HG03442 (cell line): ENCODE data around the gene ABTB1.
A peak's percentile ranks its signal among the peaks of the same experiment; 100 is the strongest.

Experiments
- ATAC-seq: cut with Tn5 transposase; IDR thresholded peaks from one replicate; pipeline ENCODE4 v1.9.1; 2021; ENCODE audit warnings: mild to moderate bottlenecking, moderate library complexity; ENCODE audit not compliant: unreplicated experiment

Gene ABTB1

DNA sequence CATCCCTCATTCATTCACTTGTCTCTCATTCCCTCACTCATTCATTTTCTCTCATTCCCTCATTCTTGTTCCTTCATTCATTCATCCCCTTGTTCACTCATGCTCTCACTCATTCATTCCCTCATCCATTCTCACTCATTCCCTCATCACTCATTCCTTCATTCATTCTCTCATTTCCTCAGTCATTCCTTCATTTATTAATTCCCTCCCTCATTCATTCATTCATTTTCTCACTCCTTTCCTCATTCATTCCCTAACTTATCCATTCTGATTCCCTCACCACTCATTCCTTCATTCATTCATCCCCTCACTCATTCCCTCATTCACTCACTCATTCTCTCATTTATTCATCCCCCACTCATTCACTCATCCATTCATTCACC, 13.8 kb downstream of the ABTB1 start:
- no peak for ATAC-seq

- no peak for ATAC-seq
These were observed 14.5 kb downstream of the ABTB1 start for GRCh38 chr3:127687228-127687737.

- no peak for ATAC-seq
These were observed 15.3 kb downstream of the ABTB1 start for GRCh38 chr3:127688022-127688415.

- no peak for ATAC-seq
These were observed 15.9 kb downstream of the ABTB1 start for GRCh38 chr3:127688416-127689265.

GRCh38 chr3:127689266-127689860, 16.6 kb downstream of the ABTB1 start:
- no peak for ATAC-seq

DNA sequence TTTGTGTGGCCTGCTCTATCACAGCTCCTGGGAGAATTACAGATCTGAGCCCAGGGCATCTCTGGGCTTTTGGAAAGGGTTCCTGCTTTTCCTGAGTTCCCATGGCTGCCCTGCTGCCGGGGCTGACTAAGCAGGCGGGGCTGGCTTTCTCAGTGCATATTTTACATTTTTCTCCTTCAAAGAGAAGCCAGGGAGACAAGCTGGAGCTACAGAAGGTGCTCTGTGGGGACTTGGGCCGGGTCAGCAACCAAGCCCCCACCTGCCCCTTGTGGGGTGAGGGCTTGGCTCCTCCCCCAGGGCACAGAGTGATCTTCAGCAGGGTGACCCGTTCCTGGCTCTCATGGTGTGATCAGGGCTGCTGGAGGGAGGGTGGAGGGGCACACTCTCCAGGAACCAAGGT, 17.4 kb downstream of the ABTB1 start:
- ATAC-seq: no peak

DNA sequence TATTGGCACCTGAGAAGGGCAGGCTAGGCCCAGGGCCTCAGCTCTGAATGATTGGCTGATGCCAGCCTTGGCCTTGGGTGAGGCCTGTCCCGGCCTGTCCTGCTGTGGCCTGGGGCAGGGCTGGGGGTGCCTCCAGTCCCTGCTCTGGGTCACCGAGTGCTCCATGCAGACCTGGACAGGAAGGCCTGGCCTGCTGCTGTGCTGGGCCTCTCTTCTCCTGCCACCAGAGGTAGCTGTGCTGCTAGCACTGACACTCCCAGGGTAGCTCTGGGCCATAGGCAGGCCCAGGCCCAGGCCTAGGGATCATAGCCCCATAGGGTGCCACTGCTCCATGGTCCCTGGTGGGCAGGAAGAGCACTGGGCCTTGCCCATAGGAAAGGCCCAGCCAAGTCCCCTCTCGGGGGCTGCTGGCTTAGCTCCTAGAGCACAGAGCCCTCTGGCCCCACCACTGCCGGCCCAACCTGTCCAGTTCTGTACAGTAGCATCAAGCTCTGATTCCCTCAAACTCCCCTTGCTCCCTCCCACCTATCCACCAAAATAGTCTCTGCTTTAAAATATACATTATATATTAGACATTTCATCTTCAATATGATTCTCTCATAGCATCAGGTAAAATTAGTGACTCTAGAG, 18.2 kb downstream of the ABTB1 start:
- no peak for ATAC-seq

DNA sequence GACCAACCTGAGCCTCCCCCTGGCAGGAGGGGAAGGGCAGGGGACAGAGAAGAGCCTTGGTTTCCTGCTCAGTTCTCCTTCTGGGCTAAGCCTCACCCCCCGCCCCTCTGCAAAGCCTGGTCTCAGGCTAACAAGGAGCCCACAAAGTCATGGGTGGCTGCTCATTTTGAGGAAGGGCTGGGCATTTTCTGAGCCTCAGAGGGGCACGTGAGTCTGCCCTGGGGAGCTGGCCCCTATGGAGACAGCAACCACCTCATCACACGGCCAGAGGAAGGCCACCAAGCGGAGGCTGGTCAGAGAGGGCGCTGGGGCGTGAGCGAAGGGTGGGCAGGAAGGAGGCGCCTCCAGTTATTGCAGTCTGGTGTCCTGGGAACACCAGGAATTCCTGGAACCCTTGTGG, 18.7 kb downstream of the ABTB1 start:
- no peak for ATAC-seq

DNA sequence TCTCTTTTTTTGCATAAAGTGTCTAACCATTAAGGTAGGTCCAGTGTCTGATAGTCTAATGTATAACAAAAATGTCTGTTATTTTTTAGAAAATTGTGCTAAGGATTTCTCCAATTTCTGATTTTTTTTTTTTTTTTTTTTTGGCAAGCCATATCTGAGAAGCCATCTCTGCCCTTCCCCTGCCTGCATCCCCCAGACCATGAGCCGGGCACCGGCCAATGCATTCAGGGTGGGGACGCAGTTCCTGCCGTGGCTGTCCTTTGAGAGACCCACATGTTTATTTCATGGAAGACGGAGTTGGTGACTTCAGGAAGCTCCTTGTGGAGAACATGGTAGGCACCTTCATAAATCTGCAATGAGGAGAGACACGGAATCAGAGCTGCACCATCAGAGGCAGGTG, 19.2 kb downstream of the ABTB1 start:
- no peak for ATAC-seq

DNA sequence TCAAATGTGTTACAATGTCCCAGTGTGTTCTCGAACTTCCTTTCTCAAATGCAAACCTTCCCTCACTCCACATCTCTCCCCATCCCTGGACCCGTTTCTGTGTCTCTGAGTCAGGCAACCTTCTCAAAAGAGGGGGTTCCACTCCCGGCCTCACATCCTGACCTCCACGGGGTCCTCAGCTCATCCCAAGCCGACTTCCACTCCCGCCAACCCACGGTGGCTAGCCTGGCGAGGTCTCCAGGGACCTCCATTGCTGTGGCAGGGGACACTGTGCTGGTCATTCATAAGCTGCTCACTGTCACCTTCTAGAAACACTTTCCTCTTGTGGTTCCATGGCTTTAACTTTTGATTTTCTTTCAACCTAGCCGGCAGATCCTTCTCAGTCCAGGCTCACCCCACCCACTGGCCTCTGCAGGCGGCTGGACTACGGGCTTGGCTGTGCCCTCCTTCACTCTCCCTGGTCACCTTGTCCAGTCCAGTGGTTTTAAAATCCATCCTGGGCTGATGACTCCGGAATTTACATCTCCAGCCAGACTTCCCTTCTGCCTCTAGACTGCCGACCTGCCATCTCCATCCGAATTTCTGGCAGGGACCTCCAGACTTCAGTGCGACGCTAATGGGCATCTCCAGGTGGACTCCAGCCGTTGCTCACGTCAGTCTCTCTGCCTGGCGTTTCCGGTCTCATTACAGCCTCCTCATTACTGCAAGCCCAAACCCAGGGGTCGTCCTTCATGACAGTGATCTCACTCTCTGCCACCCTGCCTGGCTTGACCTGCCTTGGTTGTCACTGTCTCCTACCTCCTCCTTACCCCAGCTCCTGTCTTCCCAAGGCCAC, 20.0 kb downstream of the ABTB1 start:
- no peak for ATAC-seq

DNA sequence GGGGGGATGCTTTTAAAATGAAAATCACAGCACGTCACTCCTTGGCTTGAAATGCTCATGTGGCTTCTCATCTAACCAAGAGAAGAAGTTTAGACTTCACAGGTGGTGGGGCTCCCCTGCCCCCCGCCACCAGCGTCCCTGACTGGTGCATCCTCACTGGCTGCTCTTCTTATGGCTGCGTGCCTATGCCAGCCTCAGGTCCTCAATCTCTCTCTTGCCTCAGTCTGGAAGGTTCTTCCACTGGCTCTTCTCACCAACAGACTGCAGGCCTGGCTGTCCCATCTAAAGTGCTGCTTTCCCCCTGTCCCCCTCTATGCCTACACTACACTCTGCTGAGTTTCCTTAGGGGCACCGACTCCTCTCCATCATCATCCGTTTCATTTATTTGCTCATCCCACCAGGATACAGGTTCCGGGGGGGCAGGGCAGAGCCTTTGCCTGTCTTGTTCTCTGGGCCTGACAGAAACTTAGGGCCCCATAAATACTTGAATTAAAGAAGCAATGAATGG, 20.6 kb downstream of the ABTB1 start:
- no peak for ATAC-seq

- ATAC-seq: no peak
These were observed 21.9 kb downstream of the ABTB1 start for GRCh38 chr3:127694467-127695215.

DNA sequence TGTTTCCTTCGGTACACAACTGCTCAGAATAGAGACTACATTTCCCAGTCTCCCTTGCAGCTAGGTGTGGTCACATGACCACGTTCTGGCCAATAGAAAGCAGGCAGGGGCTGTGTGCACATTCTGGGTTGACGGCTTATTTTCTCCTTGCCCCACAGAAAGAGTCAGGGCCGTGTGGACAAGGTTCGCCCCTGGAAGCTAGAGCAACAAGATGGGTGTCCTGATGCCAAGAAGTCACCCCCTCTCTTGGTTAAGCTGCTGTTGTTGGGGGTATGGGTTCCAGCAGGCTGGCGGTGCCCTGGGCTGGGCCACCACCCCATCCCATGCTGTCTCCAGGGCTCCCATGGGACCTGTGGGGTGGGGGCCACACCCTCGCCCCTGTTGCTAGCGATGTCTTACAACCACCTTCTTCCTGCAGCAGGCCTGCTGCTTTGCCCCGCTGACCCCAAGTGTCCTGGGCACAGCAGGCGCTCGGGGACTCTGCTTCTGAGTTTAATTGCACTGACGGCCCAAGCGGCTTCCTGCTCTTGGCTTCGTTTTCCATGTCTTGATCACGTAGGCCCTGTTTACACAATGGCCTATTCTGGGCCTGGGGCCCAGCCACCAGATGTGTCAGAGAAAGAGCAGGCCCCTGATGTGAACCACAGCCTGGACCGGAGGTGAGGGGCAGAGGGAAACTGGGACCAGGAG, 24.9 kb downstream of the ABTB1 start:
- peak; percentile 64 for ATAC-seq

DNA sequence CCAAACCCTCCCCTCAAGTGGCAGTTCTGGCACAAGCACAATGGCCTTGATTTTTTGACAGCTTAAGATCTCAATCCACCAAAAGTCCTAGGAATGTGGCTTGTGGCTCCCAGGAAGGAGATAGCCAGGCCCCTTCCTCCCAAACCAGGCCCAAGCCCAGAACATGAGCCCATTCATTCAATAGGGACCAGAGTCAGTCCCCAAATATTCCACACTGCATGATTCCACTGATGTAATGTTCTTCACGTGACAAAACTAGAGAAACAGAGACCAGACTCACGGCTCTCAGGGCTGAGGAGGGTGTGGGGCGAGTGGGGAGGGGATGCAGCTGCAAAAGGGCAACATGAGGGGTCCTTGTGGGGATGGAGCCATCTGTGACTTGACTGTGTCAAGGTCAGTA, 25.5 kb downstream of the ABTB1 start:
- no peak for ATAC-seq

DNA sequence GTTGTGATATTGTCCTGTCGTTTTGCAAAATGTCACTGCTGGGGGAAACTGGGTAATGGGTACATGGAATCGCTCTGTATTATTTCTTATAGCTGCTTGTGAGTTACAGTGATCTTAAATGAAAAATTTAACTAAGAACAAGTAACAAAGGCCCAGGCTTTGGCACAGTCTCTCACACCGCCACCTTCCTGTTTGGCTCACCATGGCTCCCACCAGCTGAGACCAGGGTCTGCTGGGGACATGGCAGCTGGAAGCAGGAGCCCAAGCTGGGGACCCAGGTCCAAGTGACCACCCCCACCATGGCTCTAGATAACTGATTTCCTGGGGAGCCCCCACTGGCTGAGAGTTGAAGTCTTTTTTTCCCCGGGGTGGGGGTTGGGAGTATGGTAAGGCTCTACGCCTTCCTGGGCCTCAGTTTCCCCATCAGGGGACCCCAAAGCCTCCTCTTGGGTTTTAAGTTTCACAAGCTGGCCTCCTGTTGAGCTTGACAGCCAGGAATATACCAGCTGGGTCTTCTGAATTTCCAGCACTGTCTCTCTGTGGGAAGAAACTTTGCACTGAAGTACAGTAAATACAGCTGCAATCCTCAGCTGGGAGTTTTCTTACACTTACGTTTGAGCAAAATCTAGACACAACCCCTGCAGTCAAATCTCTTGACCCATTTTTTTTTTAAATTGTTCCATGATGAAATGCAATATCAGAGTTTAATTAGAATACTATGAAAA, 26.1 kb downstream of the ABTB1 start:
- no peak for ATAC-seq

DNA sequence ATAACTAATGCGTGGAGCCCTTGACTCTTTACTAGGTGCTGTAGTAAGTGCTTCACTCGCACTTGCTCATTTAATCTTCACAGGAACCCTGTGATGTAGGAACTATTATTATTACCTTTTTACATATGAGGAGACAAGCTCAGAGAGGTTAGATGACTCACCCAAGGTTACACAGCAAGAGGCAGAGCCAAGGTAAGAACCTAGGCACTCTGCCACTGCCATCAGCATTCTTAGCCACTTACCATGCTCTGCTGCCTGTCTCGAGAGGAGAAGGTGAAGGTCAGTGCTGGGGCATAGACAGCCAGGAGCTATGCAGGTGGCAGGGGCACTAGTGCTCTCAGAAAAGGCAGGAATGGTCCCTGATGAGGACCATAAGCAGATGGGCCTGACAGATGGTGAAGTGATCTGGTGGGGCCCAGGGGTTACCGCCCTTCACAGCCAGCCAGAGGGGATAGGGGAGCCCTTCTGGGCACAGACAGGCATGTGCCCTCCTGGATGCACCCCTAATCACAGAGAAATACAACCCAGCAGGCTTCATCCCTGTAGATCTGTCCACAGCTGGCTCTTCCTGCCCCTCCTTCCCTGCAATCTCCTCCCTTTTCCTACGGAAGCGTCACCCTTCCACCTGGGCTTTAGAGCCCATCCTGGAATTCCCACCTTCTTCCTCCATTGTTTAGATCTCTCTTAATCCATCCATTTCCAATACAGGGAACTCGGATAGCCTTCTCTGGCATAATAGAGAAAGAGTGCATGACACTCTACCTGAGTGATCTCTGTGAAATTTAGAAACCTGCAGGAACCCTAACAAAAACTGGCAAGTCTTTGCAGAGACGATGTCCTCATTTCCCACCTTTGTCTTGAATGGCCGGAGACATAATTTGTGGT, 26.9 kb downstream of the ABTB1 start:
- no peak for ATAC-seq

DNA sequence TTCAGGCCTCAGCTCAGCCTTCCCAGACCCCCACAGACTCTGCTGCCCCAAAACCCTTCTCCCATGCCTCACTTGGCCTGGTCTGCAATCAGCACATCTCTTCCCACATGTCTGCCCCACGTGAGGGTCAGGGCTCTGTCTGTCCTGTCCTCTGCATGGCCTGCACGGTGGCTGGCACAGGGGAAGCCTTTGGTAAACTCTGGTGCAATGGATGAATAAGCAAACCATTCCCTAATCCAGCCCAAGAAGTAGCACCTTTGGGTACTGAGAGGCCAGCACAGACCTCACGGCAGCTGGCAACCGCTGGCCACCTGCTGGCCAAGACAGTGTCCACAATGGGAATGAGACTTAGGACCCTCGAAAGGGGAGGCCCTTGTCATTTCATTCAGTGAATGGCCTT, 27.7 kb downstream of the ABTB1 start:
- ATAC-seq: no peak
